Tibial nerve (tissue), 3 donors: ENCODE measurements around the gene RFNG.

Source experiments
- CTCF ChIP-seq, 5 experiments: fragments of 200-600 bp in 3 of 5; fragments of 450-650 bp in 2 of 5; sonication (generic) in 3 of 5; IDR thresholded peaks; one replicate each; pipeline ENCODE4 v1.5.1; 2016 to 2019; ENCODE audit warnings: antibody characterized with exemption in 5 of 5, mild to moderate bottlenecking in 3 of 5, moderate library complexity in 2 of 5
- POLR2A ChIP-seq, 2 donors: fragments of 450-650 bp; IDR thresholded peaks; one replicate each; pipeline ENCODE4 v1.6.1; 2017; ENCODE audit warnings: antibody characterized with exemption in 2 of 2, mild to moderate bottlenecking in 2 of 2, moderate library complexity in 2 of 2

GRCh38 chr17:82028966-82029365 lies 22.6 kb downstream of the RFNG start:
- TF ChIP-seq POLR2A (IDR thresholded peaks at IDR 0.05) (no peak), CTCF (IDR thresholded peaks at IDR 0.05) (no peak)
